ENCODE data around the gene SLC16A1.

The SLC16A1 gene

GRCh38 chr1:112882271-112882744, 73.7 kb downstream of the SLC16A1 start:
- no peak for DNase-seq (ENCODE audit: low spot score)

GRCh38 chr1:112881742-112882127, 74.3 kb downstream of the SLC16A1 start:
- DNase-seq (ENCODE audit: low spot score) = no peak

- no peak for DNase-seq (ENCODE audit: low spot score)
These were observed 76.2 kb downstream of the SLC16A1 start for GRCh38 chr1:112879834-112880233.

- peak; percentile 26 for DNase-seq (ENCODE audit: low spot score)
These were observed 77.7 kb downstream of the SLC16A1 start for GRCh38 chr1:112878321-112878720.

GRCh38 chr1:112877750-112878149, 78.2 kb downstream of the SLC16A1 start:
- no peak for DNase-seq (ENCODE audit: low spot score)

GRCh38 chr1:112876315-112876714, 79.7 kb downstream of the SLC16A1 start:
- no peak for DNase-seq (ENCODE audit: low spot score)

- DNase-seq (ENCODE audit: low spot score) = no peak
These were observed 83.4 kb downstream of the SLC16A1 start for GRCh38 chr1:112872551-112872962.

GRCh38 chr1:112870887-112871646, 84.9 kb downstream of the SLC16A1 start:
- no peak for DNase-seq (ENCODE audit: low spot score)

GRCh38 chr1:112869895-112870294, 86.1 kb downstream of the SLC16A1 start:
- no peak for DNase-seq (ENCODE audit: low spot score)

- DNase-seq (ENCODE audit: low spot score) = no peak
These were observed 87.8 kb downstream of the SLC16A1 start for GRCh38 chr1:112868191-112868590.

GRCh38 chr1:112866981-112867380, 89.0 kb downstream of the SLC16A1 start:
- no peak for DNase-seq (ENCODE audit: low spot score)

GRCh38 chr1:112866151-112866550, 89.8 kb downstream of the SLC16A1 start:
- DNase-seq (ENCODE audit: low spot score) = no peak

- DNase-seq (ENCODE audit: low spot score) = no peak
These were observed 93.1 kb downstream of the SLC16A1 start for GRCh38 chr1:112862753-112863426.

All from putamen (tissue), 1 donor.